NB4 (cell line): ENCODE measurements around the gene SOCS1.

ENCODE experiments used
- POLR2A ChIP-seq: IDR thresholded peaks from 2 replicates; pipeline ENCODE4 v1.6.1; 2011; ENCODE audit warnings: mild to moderate bottlenecking; ENCODE audit not compliant: insufficient read length; ENCODE audit errors: extremely low read depth
- TF ChIP-seq, protein P1 (sequence below): IDR thresholded peaks from one replicate; pipeline ENCODE4 v1.5.1; 2012; ENCODE audit warnings: low read depth, low read length
- TF ChIP-seq, protein P2 (sequence below): IDR thresholded peaks from 2 replicates; pipeline ENCODE4 v1.6.1; 2011; ENCODE audit warnings: low read depth, low read length

DNA sequence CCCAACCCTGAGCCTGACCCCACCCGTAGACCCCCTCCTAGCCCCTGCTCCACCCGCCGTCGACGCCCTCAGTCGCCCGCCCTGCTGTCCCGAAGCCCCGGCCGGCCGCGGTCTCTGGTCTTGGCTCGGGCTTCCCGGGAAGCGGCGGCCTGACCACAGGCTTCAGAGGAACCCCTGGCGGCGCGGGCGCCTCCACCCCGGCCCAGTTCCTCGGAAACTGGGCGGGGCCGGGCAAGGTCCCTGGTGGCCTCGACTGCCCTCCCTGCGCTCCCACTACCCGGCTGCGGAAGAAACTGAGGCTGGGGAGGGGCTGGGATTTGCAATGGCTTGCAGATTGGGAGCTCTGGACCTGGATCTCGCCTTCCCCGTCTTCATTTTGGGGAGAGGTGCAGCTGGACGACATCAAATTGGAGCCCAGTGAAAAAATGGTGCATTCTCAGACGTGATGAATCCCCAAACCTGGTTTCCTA lies 692 bp upstream of the SOCS1 start:
- TF ChIP-seq, protein P1, sequence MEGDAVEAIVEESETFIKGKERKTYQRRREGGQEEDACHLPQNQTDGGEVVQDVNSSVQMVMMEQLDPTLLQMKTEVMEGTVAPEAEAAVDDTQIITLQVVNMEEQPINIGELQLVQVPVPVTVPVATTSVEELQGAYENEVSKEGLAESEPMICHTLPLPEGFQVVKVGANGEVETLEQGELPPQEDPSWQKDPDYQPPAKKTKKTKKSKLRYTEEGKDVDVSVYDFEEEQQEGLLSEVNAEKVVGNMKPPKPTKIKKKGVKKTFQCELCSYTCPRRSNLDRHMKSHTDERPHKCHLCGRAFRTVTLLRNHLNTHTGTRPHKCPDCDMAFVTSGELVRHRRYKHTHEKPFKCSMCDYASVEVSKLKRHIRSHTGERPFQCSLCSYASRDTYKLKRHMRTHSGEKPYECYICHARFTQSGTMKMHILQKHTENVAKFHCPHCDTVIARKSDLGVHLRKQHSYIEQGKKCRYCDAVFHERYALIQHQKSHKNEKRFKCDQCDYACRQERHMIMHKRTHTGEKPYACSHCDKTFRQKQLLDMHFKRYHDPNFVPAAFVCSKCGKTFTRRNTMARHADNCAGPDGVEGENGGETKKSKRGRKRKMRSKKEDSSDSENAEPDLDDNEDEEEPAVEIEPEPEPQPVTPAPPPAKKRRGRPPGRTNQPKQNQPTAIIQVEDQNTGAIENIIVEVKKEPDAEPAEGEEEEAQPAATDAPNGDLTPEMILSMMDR = no peak
- no peak for TF ChIP-seq POLR2A
- TF ChIP-seq, protein P2, sequence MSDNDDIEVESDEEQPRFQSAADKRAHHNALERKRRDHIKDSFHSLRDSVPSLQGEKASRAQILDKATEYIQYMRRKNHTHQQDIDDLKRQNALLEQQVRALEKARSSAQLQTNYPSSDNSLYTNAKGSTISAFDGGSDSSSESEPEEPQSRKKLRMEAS = no peak
